ENCODE results near the gene TMEM106B. TPM values are rescaled to one million over a fixed set of nuclear protein-coding genes. Genes with fewer than 3 reads are reported as not detected.

The TMEM106B gene
- total and polyA plus RNA-seq, 2 of the 4 experiments (the other 2 are of a cell fraction), result 24.7 to 59.5 TPM

- no peak overlapping the region for H3K23ac ChIP-seq (ENCODE audit: low read depth, low read length)
- no peaks in the 10 kb centered on the region for H4K20me1 ChIP-seq (ENCODE audit: insufficient read depth, low read length)
- H3K27me3 ChIP-seq (ENCODE audit: control insufficient read depth, insufficient read depth, low read length), result no peaks in the 10 kb centered on the region
- dilution Hi-C loops (cut with HindIII; ENCODE audit: low sequenced_read_pairs, unreplicated experiment) (no loop called here), in situ Hi-C loops (cut with MboI; ENCODE audit: low sequenced_read_pairs) (no loop called here), intact Hi-C loops (cut with micrococcal nuclease) (no loop called here)
- TF ChIP-seq FOS (IDR thresholded peaks at IDR 0.05; ENCODE audit: low read depth, low read length) (no peak), MAFK (IDR thresholded peaks at IDR 0.05; ENCODE audit: low read depth, low read length) (peak; percentile 85)
- H3K4me1 ChIP-seq (ENCODE audit: control insufficient read depth, insufficient read depth, low read length), result no peaks in the 10 kb centered on the region
- no peak overlapping the region for H3K56ac ChIP-seq (ENCODE audit: extremely low read depth, insufficient read depth, low read length)
- ATAC-seq (ENCODE audit: low read depth), result no peak
- H3K18ac ChIP-seq (ENCODE audit: low read depth, low read length), result no peak overlapping the region
- no peak overlapping the region for H2BK20ac ChIP-seq (ENCODE audit: low read depth, low read length)
- H4K91ac ChIP-seq (ENCODE audit: insufficient read depth, low read depth, low read length), result no peak overlapping the region
- no peaks in the 10 kb centered on the region for H3K9me3 ChIP-seq (ENCODE audit: control insufficient read depth, insufficient read depth, low read length)
- H3K14ac ChIP-seq (replicated peaks; ENCODE audit: low read depth, low read length), result no peak overlapping the region
- no peak overlapping the region for H3K4me2 ChIP-seq (ENCODE audit: low read depth, low read length)
- H3K9ac ChIP-seq (ENCODE audit: low read depth, low read length), result no peak overlapping the region
- BruUV-seq (replicated peaks), result no TSS peak
- no peak overlapping the region for H2BK120ac ChIP-seq (ENCODE audit: low read depth, low read length)
- no peak overlapping the region for H3K4me3 ChIP-seq (ENCODE audit: insufficient read depth, low read depth, low read length)
- no peak overlapping the region for H4K5ac ChIP-seq (ENCODE audit: low read depth, low read length)
- H3K79me1 ChIP-seq (ENCODE audit: low read depth in 1 of 2, low read length in 2 of 2), result no peaks in the 10 kb centered on the region
- CTCF ChIA-PET, result no interaction called here
- H3K9me1 ChIP-seq (ENCODE audit: insufficient read depth, low read length), result no peaks in the 10 kb centered on the region
- peaks cover 2% of the 10 kb centered on the region; the same call in 1 of the 2 replicates for H3K36me3 ChIP-seq (ENCODE audit: control insufficient read depth, insufficient read depth, low read length)
- DNase-seq, result no peak
- H2BK5ac ChIP-seq (ENCODE audit: low read depth, low read length, poor library complexity, severe bottlenecking), result no peak overlapping the region
- POLR2A ChIA-PET (ENCODE audit: unreplicated experiment), result no interaction called here
- no peak overlapping the region for H2AFZ ChIP-seq (replicated peaks; ENCODE audit: low read length, poor library complexity)
- H4K8ac ChIP-seq (ENCODE audit: low read depth in 2 of 2, low read length in 2 of 2), result no peak overlapping the region
- H3K4ac ChIP-seq (ENCODE audit: low read depth, low read length), result no peak overlapping the region
- no peak overlapping the region for H2BK15ac ChIP-seq (ENCODE audit: low read depth, low read length)
- no peak overlapping the region for H3K27ac ChIP-seq (ENCODE audit: insufficient read depth, low read length)
- no peak overlapping the region for H2AK5ac ChIP-seq (ENCODE audit: low read depth, low read length)
- no peak overlapping the region for H2AK9ac ChIP-seq (replicated peaks; ENCODE audit: low read depth, low read length, poor library complexity)
Measured at GRCh38 chr7:12228024-12228423, 16.9 kb downstream of the TMEM106B start.

Data from IMR-90 (cell line).